ENCODE results near the gene GAS7.

Gene GAS7

GRCh38 chr17:9905902-9906301 is 292.5 kb downstream of the GAS7 start:
- no peak overlapping the region for H3K27ac ChIP-seq (ENCODE audit: low read depth, low read length, poor library complexity, severe bottlenecking)
- no peak overlapping the region for H3K4me2 ChIP-seq (ENCODE audit: low read length)
- no peaks in the 10 kb centered on the region for H3F3A ChIP-seq (ENCODE audit: insufficient read depth, low read length)
- H3K4me3 ChIP-seq (ENCODE audit: low read depth, low read length, poor library complexity, severe bottlenecking): no peak overlapping the region
- H2AFZ ChIP-seq (ENCODE audit: low read length): no peak overlapping the region
- H3K36me3 ChIP-seq (ENCODE audit: insufficient read depth, low read length): no peaks in the 10 kb centered on the region
- no peaks in the 10 kb centered on the region for H3K79me2 ChIP-seq (ENCODE audit: insufficient read depth, low read length)
- no peak overlapping the region for H3K9ac ChIP-seq (ENCODE audit: low read length)
- no peaks in the 10 kb centered on the region for H3K4me1 ChIP-seq (ENCODE audit: insufficient read depth, low read length, severe bottlenecking)
- no peaks in the 10 kb centered on the region for H4K20me1 ChIP-seq (ENCODE audit: insufficient read depth, low read length)
- no peak for TF ChIP-seq EZH2 (IDR thresholded peaks at IDR 0.05; ENCODE audit: borderline replicate concordance, low read length)
- peak; percentile 64 for TF ChIP-seq CTCF (IDR thresholded peaks at IDR 0.05; ENCODE audit: low read length)
- no peaks in the 10 kb centered on the region for H3K9me2 ChIP-seq (ENCODE audit: low read depth, low read length)
- peaks cover 3% of the 10 kb centered on the region; the same call in 1 of the 2 replicates for H3K27me3 ChIP-seq (ENCODE audit: insufficient read depth, low read length)
- H3K9me3 ChIP-seq (ENCODE audit: low read length): no peaks in the 10 kb centered on the region

- Histone ChIP-seq H3K9me3 (ENCODE audit: low read length) (no peaks in the 10 kb centered on the region), H3K27me3 (ENCODE audit: insufficient read depth, low read length) (peaks cover 3% of the 10 kb centered on the region; the same call in 1 of the 2 replicates), H3K79me2 (ENCODE audit: insufficient read depth, low read length) (no peaks in the 10 kb centered on the region), H4K20me1 (ENCODE audit: insufficient read depth, low read length) (no peaks in the 10 kb centered on the region), H3K4me3 (ENCODE audit: low read depth, low read length, poor library complexity, severe bottlenecking) (no peak within 1 kb of the TSS), H3K4me2 (ENCODE audit: low read length) (no peak within 1 kb of the TSS), H3K9me2 (ENCODE audit: low read depth, low read length) (no peaks in the 10 kb centered on the region), H3F3A (ENCODE audit: insufficient read depth, low read length) (no peaks in the 10 kb centered on the region), H3K9ac (ENCODE audit: low read length) (no peak within 1 kb of the TSS), H3K4me1 (ENCODE audit: insufficient read depth, low read length, severe bottlenecking) (no peaks in the 10 kb centered on the region), H3K27ac (ENCODE audit: low read depth, low read length, poor library complexity, severe bottlenecking) (no peak within 1 kb of the TSS), H3K36me3 (ENCODE audit: insufficient read depth, low read length) (no peaks in the 10 kb centered on the region), H2AFZ (ENCODE audit: low read length) (no peak within 1 kb of the TSS)
- TF ChIP-seq CTCF (IDR thresholded peaks at IDR 0.05; ENCODE audit: low read length): no peak
- TF ChIP-seq EZH2 (IDR thresholded peaks at IDR 0.05; ENCODE audit: borderline replicate concordance, low read length): no peak
Measured at GRCh38 chr17:9905078-9905415, 293.4 kb downstream of the GAS7 start, which contains the start of gene RCVRN. RCVRN (minus strand) TSS chr17:9905271; CDS start chr17:9905180, 91 bp downstream.

GRCh38 chr17:9904277-9905077 is 293.9 kb downstream of the GAS7 start:
- no peaks in the 10 kb centered on the region for H3K36me3 ChIP-seq (ENCODE audit: insufficient read depth, low read length)
- no peaks in the 10 kb centered on the region for H3F3A ChIP-seq (ENCODE audit: insufficient read depth, low read length)
- H3K27me3 ChIP-seq (ENCODE audit: insufficient read depth, low read length): peaks cover 3% of the 10 kb centered on the region; the same call in 1 of the 2 replicates
- no peak overlapping the region for H3K9ac ChIP-seq (ENCODE audit: low read length)
- no peak for TF ChIP-seq EZH2 (IDR thresholded peaks at IDR 0.05; ENCODE audit: borderline replicate concordance, low read length)
- no peak for TF ChIP-seq CTCF (IDR thresholded peaks at IDR 0.05; ENCODE audit: low read length)
- no peaks in the 10 kb centered on the region for H4K20me1 ChIP-seq (ENCODE audit: insufficient read depth, low read length)
- H2AFZ ChIP-seq (ENCODE audit: low read length): no peak overlapping the region
- H3K9me3 ChIP-seq (ENCODE audit: low read length): no peaks in the 10 kb centered on the region
- H3K4me3 ChIP-seq (ENCODE audit: low read depth, low read length, poor library complexity, severe bottlenecking): no peak overlapping the region
- no peak overlapping the region for H3K4me2 ChIP-seq (ENCODE audit: low read length)
- H3K27ac ChIP-seq (ENCODE audit: low read depth, low read length, poor library complexity, severe bottlenecking): no peak overlapping the region
- no peaks in the 10 kb centered on the region for H3K79me2 ChIP-seq (ENCODE audit: insufficient read depth, low read length)
- no peaks in the 10 kb centered on the region for H3K4me1 ChIP-seq (ENCODE audit: insufficient read depth, low read length, severe bottlenecking)
- no peaks in the 10 kb centered on the region for H3K9me2 ChIP-seq (ENCODE audit: low read depth, low read length)
